OCI-LY7 (cell line): Measurements from ENCODE around the gene GTF2A2. TPM values are rescaled to one million over a fixed set of nuclear protein-coding genes. Genes with fewer than 3 reads are reported as not detected.

Experiments used
- BruUV-seq: library from RNA; stranded (reverse); fragments of 400-500 nt; replicated peaks from 2 replicates; lab custom pipeline; 2021; lab: Mats Ljungman, UMichigan
- CTCF ChIA-PET: fragments of 300-600 bp; sonication (Branson Sonifier 250); formaldehyde crosslinking; loops from one replicate; lab custom pipeline; 2022; ENCODE audit warnings: antibody characterized with exemption; ENCODE audit not compliant: unreplicated experiment; lab: Charles Lee
- POLR2A ChIA-PET: fragments of 300-600 bp; sonication (Branson Sonifier 250); formaldehyde crosslinking; loops from one replicate; lab custom pipeline; 2022; ENCODE audit warnings: antibody characterized with exemption; lab: Charles Lee
- DNase-seq: peaks from one replicate; pipeline ENCODE4 v3.0.0-alpha.2; 2015; ENCODE audit warnings: low spot score
- H2AFZ ChIP-seq: fragments of 200-600 bp; sonication (generic), shearing (Covaris generic); 2 replicates; pipeline ENCODE4 v1.6.1; 2014; ENCODE audit warnings: mild to moderate bottlenecking, antibody characterized with exemption, low read length, moderate library complexity
- H3K27ac ChIP-seq: fragments of 200-600 bp; sonication (generic); 2 replicates; pipeline ENCODE4 v1.5.1; 2014; ENCODE audit warnings: mixed run types, low read depth, mild to moderate bottlenecking, moderate library complexity, low read length, inconsistent platforms; ENCODE audit not compliant: poor library complexity, severe bottlenecking
- H3K36me3 ChIP-seq: fragments of 200-600 bp; sonication (generic); 2 replicates; pipeline ENCODE4 v1.6.1; 2014; ENCODE audit warnings: mild to moderate bottlenecking, antibody characterized with exemption, low read length, moderate library complexity, mixed read lengths; ENCODE audit not compliant: insufficient read depth
- H3K4me1 ChIP-seq: fragments of 200-600 bp; sonication (generic); 2 replicates; pipeline ENCODE4 v1.5.1; 2014; ENCODE audit warnings: mild to moderate bottlenecking, low read length; ENCODE audit not compliant: insufficient read depth, poor library complexity, severe bottlenecking
- H3K4me2 ChIP-seq: fragments of 200-600 bp; sonication (generic); 2 replicates; pipeline ENCODE4 v1.6.1; 2014; ENCODE audit warnings: mild to moderate bottlenecking, low read length
- H3K4me3 ChIP-seq: fragments of 200-600 bp; sonication (generic); 2 replicates; pipeline ENCODE4 v1.5.1; 2014; ENCODE audit warnings: mild to moderate bottlenecking, low read depth, low read length; ENCODE audit not compliant: poor library complexity, severe bottlenecking
- H3K79me2 ChIP-seq: fragments of 200-600 bp; sonication (generic); 2 replicates; pipeline ENCODE4 v1.6.1; 2016; ENCODE audit warnings: low read depth, mild to moderate bottlenecking, low read length, moderate library complexity, mixed read lengths; ENCODE audit not compliant: insufficient read depth
- H3K9me2 ChIP-seq: fragments of 200-600 bp; sonication (generic); 2 replicates; pipeline ENCODE4 v1.6.1; 2016; ENCODE audit warnings: mild to moderate bottlenecking, low read length, mixed read lengths; ENCODE audit not compliant: insufficient read depth
- H3K9me3 ChIP-seq: fragments of 200-600 bp; sonication (generic); 2 replicates; pipeline ENCODE4 v1.6.1; 2014; ENCODE audit warnings: mild to moderate bottlenecking, mixed run types, low read length, mixed read lengths
- H4K20me1 ChIP-seq: fragments of 200-600 bp; sonication (generic); 2 replicates; pipeline ENCODE4 v1.6.1; 2014; ENCODE audit warnings: mild to moderate bottlenecking, antibody characterized with exemption, low read length, moderate library complexity, mixed read lengths; ENCODE audit not compliant: insufficient read depth
- CTCF ChIP-seq: fragments of 200-600 bp; sonication (generic); conservative IDR thresholded peaks from 2 replicates; pipeline ENCODE4 v1.5.1; 2014; ENCODE audit warnings: mild to moderate bottlenecking, antibody characterized with exemption, low read length, moderate library complexity, mixed read lengths
- EZH2phosphoT487 ChIP-seq: fragments of 200-600 bp; sonication (generic); IDR thresholded peaks from 2 replicates; pipeline ENCODE4 v1.6.1; 2018; ENCODE audit warnings: low read depth, borderline replicate concordance, mild to moderate bottlenecking, mixed run types, antibody characterized with exemption, low read length, moderate library complexity, mixed read lengths
- intact Hi-C: fragments of 100-400 bp; cut with micrococcal nuclease; formaldehyde crosslinking; loops from one replicate; pipeline ENCODE4 v1.10.0; 2022; ENCODE audit not compliant: unreplicated experiment
- total RNA-seq, 2 experiments: library from RNA; depleted of rRNA in 1 of 2; stranded (reverse); fragments of >200 nt in 1 of 2; shearing (Covaris generic) in 1 of 2; gene quantifications; 2 replicates each; pipeline ENCODE4 v1.2.3, GENCODE V29; 2014 to 2022

GTF2A2 gene
- total RNA-seq, 2 experiments from 2014 or later = 69.3 to 139 TPM

GRCh38 chr15:59590027-59590426 is 67.3 kb downstream of the GTF2A2 start:
- no peak overlapping the region for H3K4me2 ChIP-seq
- no peaks in the 10 kb centered on the region for H3K9me2 ChIP-seq
- no peak overlapping the region for H3K4me3 ChIP-seq
- no TSS peak for BruUV-seq
- no peak for TF ChIP-seq CTCF
- no peak for TF ChIP-seq EZH2phosphoT487
- H3K4me1 ChIP-seq = no peaks in the 10 kb centered on the region
- H4K20me1 ChIP-seq = no peaks in the 10 kb centered on the region
- no peak overlapping the region for H2AFZ ChIP-seq
- DNase-seq = no peak
- no peaks in the 10 kb centered on the region for H3K79me2 ChIP-seq
- CTCF ChIA-PET = no interaction called here
- POLR2A ChIA-PET = interaction anchor here (0.7 kb wide), 1 partner anchor 48 kb away, joined by 4 read pairs; no protein-coding TSS in a partner anchor
- H3K9me3 ChIP-seq = no peaks in the 10 kb centered on the region
- no peaks in the 10 kb centered on the region for H3K36me3 ChIP-seq
- intact Hi-C loops = no loop called here
- H3K27ac ChIP-seq = no peak overlapping the region

Other genes starting within 250 kb of the GTF2A2 start
- gene FAM81A, start 219.3 kb downstream of the GTF2A2 start, total RNA-seq (2014; rRNA removed; shearing (Covaris generic)) = 8.1 and 11.6 TPM in 2 replicates
- 37.4 and 40.3 TPM in 2 replicates for gene FAM81A, start 219.3 kb downstream of the GTF2A2 start, total RNA-seq (2022)
- not detected in 2 replicates for gene GCNT3, start 45.7 kb downstream of the GTF2A2 start, total RNA-seq (2014; rRNA removed; shearing (Covaris generic))
- not detected in 2 replicates for gene GCNT3, start 45.7 kb downstream of the GTF2A2 start, total RNA-seq (2022)
- gene BNIP2, start 31.8 kb upstream of the GTF2A2 start, total RNA-seq (2014; rRNA removed; shearing (Covaris generic)) = 65.3 and 107 TPM in 2 replicates
- 108 and 122 TPM in 2 replicates for gene BNIP2, start 31.8 kb upstream of the GTF2A2 start, total RNA-seq (2022)